CD14-positive monocyte (primary cell): ENCODE results near the gene ELFN1. TPM values are rescaled to one million over a fixed set of nuclear protein-coding genes. Genes with fewer than 3 reads are reported as not detected.

Experiments used
- DNase-seq, 3 donors: peaks; one replicate each; pipeline ENCODE4 v3.0.0-alpha.2; 2011 to 2022
- H2AFZ ChIP-seq: 2 replicates; pipeline ENCODE4 v1.6.0; 2012; ENCODE audit warnings: mild to moderate bottlenecking, low read depth, low read length, inconsistent platforms; ENCODE audit not compliant: insufficient read depth, poor library complexity, severe bottlenecking
- H3K27ac ChIP-seq, 2 donors: 1 replicate in 1 of 2; 2 replicates in 1 of 2; pipeline ENCODE4 v1.5.1; 2012 to 2013; ENCODE audit warnings: low read length in 2 of 2, control low read depth in 1 of 2, inconsistent platforms in 1 of 2, low read depth in 1 of 2, mild to moderate bottlenecking in 1 of 2
- H3K27me3 ChIP-seq, 2 donors: one replicate each; pipeline versions ENCODE4 v1.6.0 to v1.6.1; 2011 to 2013; ENCODE audit warnings: low read length in 2 of 2; ENCODE audit not compliant: control insufficient read depth in 2 of 2, insufficient read depth in 2 of 2
- H3K36me3 ChIP-seq, 2 donors: replicated peaks in 1 of 2; 1 replicate in 1 of 2; 2 replicates in 1 of 2; pipeline versions ENCODE4 v1.5.1 to v1.6.1; 2012 to 2013; ENCODE audit warnings: low read length in 2 of 2, control low read depth in 1 of 2, inconsistent platforms in 1 of 2, mild to moderate bottlenecking in 1 of 2; ENCODE audit not compliant: insufficient read depth in 2 of 2, control insufficient read depth in 1 of 2
- H3K4me1 ChIP-seq, 2 donors: 1 replicate in 1 of 2; 2 replicates in 1 of 2; pipeline versions ENCODE4 v1.5.1 to v1.6.1; 2012 to 2013; ENCODE audit warnings: low read length in 2 of 2, control low read depth in 1 of 2, inconsistent platforms in 1 of 2, mild to moderate bottlenecking in 1 of 2, moderate library complexity in 1 of 2; ENCODE audit not compliant: insufficient read depth in 2 of 2, control insufficient read depth in 1 of 2
- H3K4me2 ChIP-seq: replicated peaks from 2 replicates; pipeline ENCODE3; 2012; ENCODE audit warnings: low read length, moderate library complexity, mild to moderate bottlenecking; ENCODE audit not compliant: poor library complexity, severe bottlenecking; ENCODE audit errors: extremely low read depth
- H3K4me3 ChIP-seq, 3 experiments: fragments of 200-600 bp in 1 of 3; sonication (generic) in 1 of 3; replicated peaks in 1 of 3; 1 replicate in 2 of 3; 2 replicates in 1 of 3; pipeline ENCODE4 v1.5.1; 2011 to 2013; ENCODE audit warnings: low read length in 3 of 3, mild to moderate bottlenecking in 3 of 3, control low read depth in 2 of 3, low read depth in 2 of 3, inconsistent platforms in 1 of 3, moderate library complexity in 1 of 3
- H3K79me2 ChIP-seq: 2 replicates; pipeline ENCODE4 v1.6.0; 2012; ENCODE audit warnings: mild to moderate bottlenecking, control low read depth, inconsistent platforms, low read length, moderate library complexity; ENCODE audit not compliant: insufficient read depth
- H3K9ac ChIP-seq: 2 replicates; pipeline ENCODE4 v1.6.0; 2017; ENCODE audit warnings: low read length, mild to moderate bottlenecking; ENCODE audit not compliant: insufficient read depth, poor library complexity, severe bottlenecking
- H3K9me3 ChIP-seq, 2 donors: replicated peaks in 1 of 2; 1 replicate in 1 of 2; 2 replicates in 1 of 2; pipeline versions ENCODE4 v1.5.1 to v1.6.1; 2012 to 2013; ENCODE audit warnings: low read length in 2 of 2, control low read depth in 1 of 2; ENCODE audit not compliant: control insufficient read depth in 1 of 2, insufficient read depth in 1 of 2
- H4K20me1 ChIP-seq: 2 replicates; pipeline ENCODE4 v1.6.0; 2012; ENCODE audit warnings: mild to moderate bottlenecking, low read length, control low read depth, moderate library complexity; ENCODE audit not compliant: insufficient read depth
- H3K27ac Mint-ChIP-seq, 7 donors: one replicate each; pipeline ENCODE4 v1.8.0; 2020; ENCODE audit warnings: mild to moderate bottlenecking in 7 of 7, mixed read lengths in 7 of 7, moderate library complexity in 6 of 7, inconsistent platforms in 2 of 7
- H3K27me3 Mint-ChIP-seq, 3 donors: one replicate each; pipeline ENCODE4 v1.8.0; 2021 to 2022; ENCODE audit warnings: low read depth in 3 of 3, mild to moderate bottlenecking in 3 of 3, mixed read lengths in 3 of 3, moderate library complexity in 3 of 3, inconsistent platforms in 1 of 3
- H3K36me3 Mint-ChIP-seq, 2 donors: one replicate each; pipeline ENCODE4 v1.8.0; 2020; ENCODE audit warnings: mixed read lengths in 2 of 2, inconsistent platforms in 1 of 2, mild to moderate bottlenecking in 1 of 2
- H3K4me1 Mint-ChIP-seq: one replicate; pipeline ENCODE4 v1.8.0; 2020; ENCODE audit warnings: mild to moderate bottlenecking, mixed read lengths
- H3K4me3 Mint-ChIP-seq, 2 donors: one replicate each; pipeline ENCODE4 v1.8.0; 2020; ENCODE audit warnings: mild to moderate bottlenecking in 2 of 2, mixed read lengths in 2 of 2, moderate library complexity in 1 of 2
- H3K9me3 Mint-ChIP-seq, 7 donors: one replicate each; pipeline ENCODE4 v1.8.0; 2020 to 2022; ENCODE audit warnings: mixed read lengths in 7 of 7, mild to moderate bottlenecking in 6 of 7, moderate library complexity in 6 of 7, inconsistent platforms in 2 of 7
- CTCF ChIP-seq: fragments of 200-600 bp; IDR thresholded peaks from one replicate; pipeline ENCODE4 v1.8.0; 2022; ENCODE audit warnings: antibody characterized with exemption, mild to moderate bottlenecking
- WGBS: methylation state at CpG from one replicate; pipeline ENCODE4 v1.1.5; 2013; ENCODE audit warnings: missing lambda C conversion rate; ENCODE audit not compliant: insufficient coverage; 5-methylcytosine and 5-hydroxymethylcytosine counted together
- intact Hi-C, 2 donors: fragments of 100-400 bp; cut with micrococcal nuclease; formaldehyde crosslinking; loops; one replicate each; pipeline versions ENCODE4 v1.15.0 to v1.15.1; 2023
- polyA plus RNA-seq, 3 donors: library from polyadenylated mRNA; depleted of rRNA in 1 of 3; unstranded in 2 of 3; stranded (reverse) in 1 of 3; fragments of 300-500 nt in 2 of 3; fragments of >200 nt in 1 of 3; fragmentation: Illumina TruSeq in 2 of 3; gene quantifications; 1 replicate in 2 of 3; 2 replicates in 1 of 3; pipeline ENCODE4 v1.2.3, GENCODE V29; 2012 to 2021

The ELFN1 gene
- polyA plus RNA-seq, 3 donors: not detected

GRCh38 chr7:1752771-1753563, 82.9 kb downstream of the ELFN1 start:
- no peak overlapping the region for H3K4me3 Mint-ChIP-seq

GRCh38 chr7:1753564-1753867, 83.4 kb downstream of the ELFN1 start:
- Histone ChIP-seq H3K79me2 (no peaks in the 10 kb centered on the region), H2AFZ (no peak overlapping the region), H3K4me1 (peaks cover 0 to 4% of the 10 kb centered on the region in 2 donors), H3K4me3 (no peak overlapping the region), H3K27me3 (no peaks in the 10 kb centered on the region), H3K9ac (no peak overlapping the region), H3K4me2 (no peak overlapping the region), H3K27ac (no peak overlapping the region), H3K36me3 (no peaks in the 10 kb centered on the region), H3K9me3 (no peaks in the 10 kb centered on the region), H4K20me1 (no peaks in the 10 kb centered on the region)
- H3K27ac Mint-ChIP-seq: no peak overlapping the region
- H3K27me3 Mint-ChIP-seq: peaks cover 2 to 16% (median 12%) of the 10 kb centered on the region in 3 donors
- TF ChIP-seq CTCF: no peak
- peaks cover 0 to 5% (median 2%) of the 10 kb centered on the region in 7 donors for H3K9me3 Mint-ChIP-seq
- no peaks in the 10 kb centered on the region for H3K36me3 Mint-ChIP-seq
- H3K4me1 Mint-ChIP-seq: peaks cover 8% of the 10 kb centered on the region
- no peak overlapping the region for H3K4me3 Mint-ChIP-seq
- WGBS: 44% methylated on average over 2 of the region's 10 CpGs
- no peak for DNase-seq
- intact Hi-C loops: no loop called here

More at GRCh38 chr7:1752771-1753563, 82.9 kb downstream of the ELFN1 start:
- TF ChIP-seq CTCF: no peak
- Histone ChIP-seq H3K4me3 (no peak overlapping the region), H3K4me2 (no peak overlapping the region), H3K27ac (no peak overlapping the region), H3K27me3 (no peaks in the 10 kb centered on the region), H4K20me1 (no peaks in the 10 kb centered on the region), H3K79me2 (no peaks in the 10 kb centered on the region), H3K36me3 (no peaks in the 10 kb centered on the region), H2AFZ (no peak overlapping the region), H3K9me3 (no peaks in the 10 kb centered on the region), H3K9ac (no peak overlapping the region), H3K4me1 (peaks cover 0 to 4% of the 10 kb centered on the region in 2 donors)
- Mint-ChIP-seq H3K27ac (no peak overlapping the region), H3K36me3 (no peaks in the 10 kb centered on the region), H3K4me1 (peaks cover 8% of the 10 kb centered on the region), H3K27me3 (peaks cover 3 to 21% (median 15%) of the 10 kb centered on the region in 3 donors), H3K9me3 (peaks cover 0 to 3% (median 2%) of the 10 kb centered on the region in 7 donors)
- WGBS: 78% methylated on average over 9 of the region's 21 CpGs
- no peak for DNase-seq
- intact Hi-C loops: no loop called here
